Breast epithelium (tissue), 3 donors: ENCODE data around the gene CDH24.
A peak's percentile ranks its signal among the peaks of the same experiment; 100 is the strongest.

Source experiments
- CTCF ChIP-seq, 3 donors: fragments of 450-650 bp; IDR thresholded peaks; one replicate each; pipeline ENCODE4 v1.5.1; 2016 to 2017; ENCODE audit warnings: antibody characterized with exemption in 3 of 3, mild to moderate bottlenecking in 3 of 3, moderate library complexity in 3 of 3
- POLR2A ChIP-seq: fragments of 450-650 bp; IDR thresholded peaks from one replicate; pipeline ENCODE4 v1.6.1; 2016; ENCODE audit warnings: antibody characterized with exemption, mild to moderate bottlenecking, moderate library complexity
- POLR2AphosphoS5 ChIP-seq, 3 donors: sonication (generic); formaldehyde crosslinking; IDR thresholded peaks; one replicate each; pipeline ENCODE4 v1.6.1; 2017; ENCODE audit warnings: antibody characterized with exemption in 3 of 3

- TF ChIP-seq CTCF (IDR thresholded peaks at IDR 0.05) (peak in 1 of 3 donors; percentile 26), POLR2A (peak; percentile 68), POLR2AphosphoS5 (IDR thresholded peaks at IDR 0.05) (peak; percentile 6 to 88 (median 61))
Measured at GRCh38 chr14:23095196-23096108, 38.1 kb upstream of the CDH24 start, which contains the start of gene C14orf119.
